ENCODE data around the gene SPIRE1.

DNA sequence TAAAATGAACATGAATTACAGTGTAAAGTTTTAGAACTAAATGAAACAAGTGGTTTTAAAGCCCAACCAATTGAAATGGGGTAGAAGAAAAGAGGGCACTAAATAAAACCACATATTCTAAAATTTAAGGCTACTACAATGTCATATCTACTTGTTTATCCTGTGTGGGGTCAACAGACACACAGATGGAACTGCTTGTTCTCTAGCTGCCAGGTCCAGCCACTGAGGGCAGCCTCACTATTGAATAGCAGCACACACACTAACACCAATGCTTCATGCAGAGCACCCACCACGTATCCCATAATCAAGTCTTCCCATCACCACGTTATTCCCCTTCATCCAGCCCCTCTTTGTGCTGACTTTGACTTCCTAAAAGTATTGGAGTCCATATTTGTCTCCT lies 88.1 kb downstream of the SPIRE1 start:
- TF ChIP-seq, protein P1, sequence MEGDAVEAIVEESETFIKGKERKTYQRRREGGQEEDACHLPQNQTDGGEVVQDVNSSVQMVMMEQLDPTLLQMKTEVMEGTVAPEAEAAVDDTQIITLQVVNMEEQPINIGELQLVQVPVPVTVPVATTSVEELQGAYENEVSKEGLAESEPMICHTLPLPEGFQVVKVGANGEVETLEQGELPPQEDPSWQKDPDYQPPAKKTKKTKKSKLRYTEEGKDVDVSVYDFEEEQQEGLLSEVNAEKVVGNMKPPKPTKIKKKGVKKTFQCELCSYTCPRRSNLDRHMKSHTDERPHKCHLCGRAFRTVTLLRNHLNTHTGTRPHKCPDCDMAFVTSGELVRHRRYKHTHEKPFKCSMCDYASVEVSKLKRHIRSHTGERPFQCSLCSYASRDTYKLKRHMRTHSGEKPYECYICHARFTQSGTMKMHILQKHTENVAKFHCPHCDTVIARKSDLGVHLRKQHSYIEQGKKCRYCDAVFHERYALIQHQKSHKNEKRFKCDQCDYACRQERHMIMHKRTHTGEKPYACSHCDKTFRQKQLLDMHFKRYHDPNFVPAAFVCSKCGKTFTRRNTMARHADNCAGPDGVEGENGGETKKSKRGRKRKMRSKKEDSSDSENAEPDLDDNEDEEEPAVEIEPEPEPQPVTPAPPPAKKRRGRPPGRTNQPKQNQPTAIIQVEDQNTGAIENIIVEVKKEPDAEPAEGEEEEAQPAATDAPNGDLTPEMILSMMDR (IDR thresholded peaks at IDR 0.05; ENCODE audit: low read length): no peak
- TF ChIP-seq EZH2 (IDR thresholded peaks at IDR 0.05; ENCODE audit: borderline replicate concordance, low read length): no peak
